Pons (tissue), 1 donor: Measurements from ENCODE around the gene FCER1G.
"Not testable (repeated sequence)": the region's sequence is repeated elsewhere in the genome, so short reads cannot be mapped to it uniquely, and the experiment has no call there.

ENCODE experiments used
- DNase-seq: peaks from one replicate; pipeline ENCODE4 v3.0.0-alpha.2; 2016; ENCODE audit warnings: low spot score

Gene FCER1G

DNA sequence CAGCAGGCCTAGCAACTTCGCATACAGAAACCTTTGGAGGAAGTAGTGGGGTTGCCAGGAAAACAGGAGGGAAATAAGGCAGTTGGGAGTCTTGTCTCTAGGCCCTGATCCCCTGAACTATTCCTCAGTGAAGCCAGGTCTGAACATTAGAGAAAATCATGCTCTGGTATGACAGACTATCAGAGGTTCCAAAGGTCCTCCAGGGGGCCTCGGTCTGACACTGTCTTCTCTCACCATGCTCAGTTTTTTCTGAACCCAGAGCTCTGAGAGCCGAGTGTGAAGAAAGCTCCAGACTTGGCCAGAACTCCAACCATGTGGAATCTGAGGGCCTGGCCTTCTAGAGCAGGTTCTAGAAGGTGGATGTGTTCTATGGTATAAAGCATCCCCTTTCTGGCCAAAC lies 14.8 kb downstream of the FCER1G start:
- no peak for DNase-seq

DNA sequence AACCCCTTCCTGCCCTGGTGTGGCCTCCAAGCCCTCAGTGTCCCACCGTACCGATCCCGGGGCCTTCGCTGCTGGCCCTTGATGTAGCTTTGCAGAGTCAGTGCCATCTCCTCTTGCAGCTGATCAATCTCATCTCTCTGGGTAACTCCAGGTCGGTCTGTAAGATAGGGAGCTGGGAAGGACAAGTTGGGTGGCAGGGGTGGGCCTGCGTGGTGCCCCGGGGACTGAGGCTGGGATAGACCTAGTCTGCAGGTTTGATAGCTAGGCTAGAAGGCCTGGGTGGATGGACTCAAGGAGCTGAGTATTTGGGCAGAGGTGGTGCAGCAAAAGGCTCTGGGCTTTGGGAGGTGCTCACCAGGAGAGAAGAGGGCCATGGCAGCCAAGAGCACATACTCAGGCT lies 15.7 kb downstream of the FCER1G start:
- DNase-seq = no peak

DNA sequence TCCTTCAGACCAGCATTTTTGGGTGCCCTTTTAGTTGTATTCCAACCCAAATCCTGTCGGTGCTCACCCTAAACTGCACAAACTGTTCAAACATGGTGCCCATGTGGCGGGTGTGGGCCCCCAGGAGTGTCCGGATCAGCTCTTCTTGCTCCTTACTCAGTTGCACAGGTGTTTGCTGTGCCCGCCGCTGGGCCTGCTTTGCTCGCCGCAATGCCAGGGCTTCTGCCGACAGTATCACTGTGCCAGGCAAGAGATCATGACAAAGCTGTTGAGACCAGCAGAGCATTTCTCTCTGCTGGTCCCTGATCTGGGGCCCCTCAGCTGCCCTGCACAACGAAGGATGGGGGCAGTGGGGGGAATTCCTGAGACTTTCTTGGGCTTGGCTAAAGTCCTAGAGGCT lies 18.0 kb downstream of the FCER1G start:
- DNase-seq = no peak

DNA sequence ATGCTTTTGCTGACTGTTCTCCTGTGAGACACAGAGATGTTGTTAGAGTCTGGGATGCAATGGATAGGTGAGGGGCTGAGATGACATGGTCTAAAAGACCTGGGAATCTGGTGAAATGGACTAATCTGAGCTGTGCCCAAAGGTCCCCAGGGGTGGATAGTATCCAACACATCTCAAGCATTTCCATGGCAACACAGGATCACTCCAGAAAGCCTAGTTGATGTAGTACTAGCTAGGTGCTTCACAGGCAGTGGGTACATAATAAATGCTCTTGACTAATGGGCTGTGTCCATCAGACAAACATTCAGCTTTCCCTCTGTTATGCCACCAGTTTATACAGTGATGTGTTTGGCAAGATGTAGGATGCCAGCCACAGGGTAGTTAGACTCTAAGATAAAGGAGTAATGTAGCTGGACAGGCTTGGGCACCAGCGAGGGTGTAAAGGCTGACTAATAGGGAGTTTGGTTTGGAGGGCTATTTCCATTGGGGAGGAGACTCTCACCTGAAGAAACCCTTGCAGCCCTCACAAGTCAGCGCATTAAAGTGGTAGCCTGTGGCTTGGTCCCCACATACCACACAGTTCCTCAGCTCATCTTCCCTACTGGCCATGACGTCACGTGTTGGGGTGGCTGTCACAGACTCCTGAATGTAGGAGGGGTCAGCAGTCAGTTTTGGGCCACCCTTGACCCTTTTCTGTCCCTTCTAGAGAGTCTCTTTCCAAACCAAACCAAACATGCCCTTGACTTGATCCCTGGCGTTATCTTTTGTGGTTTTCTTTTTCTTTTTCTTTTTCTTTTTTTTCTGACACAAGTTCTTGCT lies 21.1 kb downstream of the FCER1G start:
- no peak for DNase-seq

DNA sequence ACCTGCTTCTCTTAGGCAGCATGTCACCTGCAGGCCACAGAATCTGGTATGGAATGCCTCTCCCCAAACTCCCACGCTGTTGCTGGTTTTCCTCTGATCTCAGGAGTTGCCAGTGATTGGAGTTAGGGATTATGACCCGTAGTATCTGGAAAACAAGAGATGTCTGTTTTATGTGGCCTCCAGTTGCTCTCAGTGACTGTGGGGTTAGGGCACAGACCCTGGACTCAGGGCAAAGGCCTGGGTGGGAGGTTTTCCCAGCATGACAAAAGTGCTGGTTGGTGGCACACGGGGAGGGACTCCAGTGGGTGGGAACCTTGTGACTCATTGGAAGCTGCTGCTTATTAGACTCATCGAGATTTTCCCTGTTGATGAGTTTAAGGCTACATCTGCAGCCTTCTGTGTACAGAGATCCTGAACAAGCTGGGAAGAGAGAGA lies 23.0 kb downstream of the FCER1G start, which contains the start of gene NR1I3:
Gene NR1I3 (minus strand): TSS at position 165 of the 435 bp plus-strand sequence. CDS start 1,638 bp downstream, outside the sequence.
- no peak for DNase-seq

DNA sequence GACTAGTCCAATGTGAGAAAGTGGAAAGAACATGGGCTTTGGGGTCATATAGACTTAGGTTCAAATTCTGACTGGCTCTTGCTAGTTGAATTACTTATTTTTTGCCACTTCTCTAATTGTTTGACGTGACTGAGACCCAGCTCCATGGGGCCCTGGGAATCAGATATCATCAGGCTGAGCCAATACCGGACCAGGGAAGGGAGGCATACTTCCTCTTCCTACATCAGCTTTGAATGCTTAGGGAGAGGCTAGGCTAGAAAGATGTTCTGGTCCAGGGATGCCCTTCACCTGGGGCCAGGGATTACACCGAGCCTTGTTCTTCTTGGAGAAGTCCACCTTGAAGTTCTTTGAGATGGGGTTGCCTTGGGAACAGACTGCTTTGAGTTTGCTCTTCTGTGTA lies 26.6 kb downstream of the FCER1G start:
- no peak for DNase-seq

DNA sequence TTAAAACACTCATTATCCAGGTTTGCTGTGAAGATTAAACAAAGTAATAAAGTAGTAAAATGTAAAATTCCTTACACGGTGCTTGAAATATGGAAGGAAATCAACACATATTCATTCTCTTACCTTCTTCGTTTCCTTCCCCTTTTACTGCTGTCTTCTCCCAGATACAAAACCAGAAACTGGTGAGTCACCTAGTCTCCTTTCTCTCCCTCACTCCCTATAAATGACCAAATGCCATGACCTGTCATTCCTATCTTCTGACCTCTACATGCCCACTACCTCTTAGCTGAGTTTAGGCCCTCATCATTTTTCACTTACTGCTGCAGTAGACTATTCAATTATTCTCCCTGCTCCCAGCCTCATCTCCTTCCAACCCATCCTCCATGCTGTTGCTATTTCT lies 27.2 kb downstream of the FCER1G start:
- no peak for DNase-seq

DNA sequence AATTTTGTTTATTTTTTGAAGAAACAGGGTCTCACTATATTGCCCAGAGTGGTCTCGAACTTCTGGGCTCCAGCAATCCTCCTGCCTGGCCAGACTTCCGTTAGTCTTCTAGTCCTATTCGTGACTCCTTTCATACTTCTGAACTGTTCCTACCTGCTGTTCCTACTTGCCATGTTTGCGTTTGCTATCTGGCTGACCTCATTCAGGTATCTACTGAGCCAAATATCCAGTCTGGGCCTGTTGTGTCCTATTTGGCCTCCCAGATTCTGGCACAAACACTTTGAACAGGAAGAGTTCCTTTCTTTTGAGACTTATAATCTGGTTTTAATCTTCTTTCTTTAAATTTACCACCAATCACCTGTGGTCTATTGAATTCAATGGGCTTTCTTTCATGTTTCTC lies 29.8 kb downstream of the FCER1G start:
- DNase-seq = no peak

DNA sequence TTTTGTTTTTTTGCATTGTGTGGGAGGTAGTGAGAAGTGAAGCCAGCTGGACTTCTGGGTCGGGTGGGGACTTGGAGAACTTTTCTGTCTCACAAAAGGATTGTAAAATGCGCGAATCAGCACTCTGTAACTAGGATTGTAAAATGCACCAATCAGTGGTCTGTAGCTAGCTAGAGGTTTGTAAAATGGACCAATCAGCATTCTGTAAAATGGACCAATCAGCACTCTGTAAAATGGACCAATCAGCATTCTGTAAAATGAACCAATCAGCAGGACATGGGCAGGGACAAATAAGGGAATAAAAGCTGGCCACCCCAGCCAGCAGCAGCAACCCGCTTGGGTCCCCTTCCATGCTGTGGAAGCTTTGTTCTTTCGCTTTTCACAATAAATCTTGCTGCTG lies 35.0 kb downstream of the FCER1G start:
- DNase-seq = not testable (repeated sequence)

DNA sequence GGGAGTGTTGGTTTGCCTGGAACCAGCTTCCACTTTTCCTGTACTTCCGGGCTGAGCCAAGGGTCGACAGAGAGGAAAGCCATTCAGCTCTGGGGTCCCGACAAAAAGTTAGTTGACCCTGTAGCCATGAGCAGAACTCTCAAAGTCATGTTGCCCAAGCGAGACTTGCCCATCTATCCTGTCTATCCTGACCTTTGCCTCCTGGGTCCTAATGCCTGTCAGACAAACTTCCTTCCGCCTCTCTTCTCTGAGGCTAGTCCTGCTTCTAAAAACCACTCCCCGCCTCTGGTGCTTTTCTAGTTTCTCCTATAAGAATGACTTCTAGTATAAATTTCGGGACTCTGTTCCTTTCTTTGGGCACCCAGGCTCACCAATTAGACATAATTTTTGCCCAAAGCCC lies 35.7 kb downstream of the FCER1G start:
- no peak for DNase-seq

DNA sequence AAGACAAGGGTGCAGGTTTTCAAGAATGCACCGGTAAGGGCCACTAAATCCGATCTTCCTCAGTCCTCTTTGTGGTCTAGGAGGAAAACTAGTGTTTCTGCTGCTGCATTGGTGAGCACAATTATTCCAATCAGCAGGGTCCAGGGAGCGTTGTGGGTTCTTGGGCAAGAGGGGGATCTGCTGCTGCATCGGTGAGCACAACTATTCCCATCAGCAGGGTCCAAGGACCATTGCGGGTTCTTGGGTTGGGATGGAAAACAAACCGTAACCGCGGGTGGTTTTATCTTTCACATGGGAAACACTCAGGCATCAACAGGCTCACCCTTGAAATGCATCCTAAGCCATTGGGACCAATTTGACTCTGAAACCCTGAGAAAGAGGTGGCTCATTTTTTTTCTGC lies 36.5 kb downstream of the FCER1G start:
- no peak for DNase-seq

DNA sequence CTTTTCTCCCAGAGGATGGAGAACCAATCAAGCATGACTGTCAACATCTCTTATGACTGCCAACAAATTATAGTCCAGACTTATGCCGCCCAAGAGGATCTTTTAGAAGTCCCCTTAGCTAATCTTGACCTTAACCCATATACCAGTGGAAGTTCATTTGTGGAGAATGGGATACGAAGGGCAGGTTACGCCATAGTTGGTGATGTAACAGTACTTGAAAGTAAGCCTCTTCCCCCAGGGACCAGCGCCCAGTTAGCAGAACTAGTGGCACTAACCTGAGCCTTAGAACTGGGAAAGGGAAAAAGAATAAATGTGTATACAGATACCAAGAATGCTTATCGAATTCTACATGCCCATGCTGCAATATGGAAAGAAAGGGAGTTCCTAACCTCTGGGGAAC lies 40.2 kb downstream of the FCER1G start:
- not testable (repeated sequence) for DNase-seq

DNA sequence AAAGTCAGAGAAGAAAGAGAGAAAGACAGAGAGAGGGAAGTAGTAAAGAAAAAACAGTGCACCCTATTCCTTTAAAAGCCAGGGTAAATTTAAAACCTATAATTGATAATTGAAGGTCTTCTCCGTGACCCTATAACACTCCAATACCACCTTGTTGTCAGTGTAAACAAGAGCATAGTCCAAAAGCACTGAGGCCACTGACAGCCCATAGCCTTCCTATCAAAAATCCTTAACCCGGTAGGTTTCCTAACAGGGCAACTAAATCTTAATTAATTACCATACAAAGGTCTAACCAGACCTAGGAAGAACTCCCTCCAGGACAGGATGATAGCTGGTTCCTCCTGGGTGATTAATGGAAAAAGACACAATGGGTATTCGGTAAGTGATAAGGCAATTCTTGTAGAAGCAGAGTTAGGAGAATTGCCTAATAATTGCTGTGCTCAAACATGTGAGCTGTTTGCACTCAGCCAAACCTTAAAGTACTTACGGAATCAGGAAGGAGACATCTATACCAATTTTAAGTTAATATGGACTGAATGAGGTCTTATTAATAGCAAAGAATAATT lies 40.9 kb downstream of the FCER1G start:
- not testable (repeated sequence) for DNase-seq

DNA sequence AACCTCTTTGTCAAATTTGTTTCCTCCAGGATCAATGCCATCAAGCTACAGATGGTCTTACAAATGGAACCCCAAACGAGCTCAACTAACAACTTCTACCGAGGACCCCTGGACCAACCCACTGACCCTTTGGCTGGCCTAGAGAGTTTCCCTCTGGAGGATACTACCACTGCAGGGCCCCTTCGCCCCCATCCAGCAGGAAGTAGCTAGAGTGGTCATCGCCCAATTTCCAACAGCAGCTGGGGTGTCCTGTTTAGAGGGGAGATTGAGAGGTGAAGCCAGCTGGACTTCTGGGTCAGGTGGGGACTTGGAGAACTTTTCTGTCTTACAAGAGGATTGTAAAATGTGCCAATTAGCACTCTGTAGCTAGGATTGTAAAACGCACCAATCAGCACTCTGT lies 42.0 kb downstream of the FCER1G start:
- not testable (repeated sequence) for DNase-seq

DNA sequence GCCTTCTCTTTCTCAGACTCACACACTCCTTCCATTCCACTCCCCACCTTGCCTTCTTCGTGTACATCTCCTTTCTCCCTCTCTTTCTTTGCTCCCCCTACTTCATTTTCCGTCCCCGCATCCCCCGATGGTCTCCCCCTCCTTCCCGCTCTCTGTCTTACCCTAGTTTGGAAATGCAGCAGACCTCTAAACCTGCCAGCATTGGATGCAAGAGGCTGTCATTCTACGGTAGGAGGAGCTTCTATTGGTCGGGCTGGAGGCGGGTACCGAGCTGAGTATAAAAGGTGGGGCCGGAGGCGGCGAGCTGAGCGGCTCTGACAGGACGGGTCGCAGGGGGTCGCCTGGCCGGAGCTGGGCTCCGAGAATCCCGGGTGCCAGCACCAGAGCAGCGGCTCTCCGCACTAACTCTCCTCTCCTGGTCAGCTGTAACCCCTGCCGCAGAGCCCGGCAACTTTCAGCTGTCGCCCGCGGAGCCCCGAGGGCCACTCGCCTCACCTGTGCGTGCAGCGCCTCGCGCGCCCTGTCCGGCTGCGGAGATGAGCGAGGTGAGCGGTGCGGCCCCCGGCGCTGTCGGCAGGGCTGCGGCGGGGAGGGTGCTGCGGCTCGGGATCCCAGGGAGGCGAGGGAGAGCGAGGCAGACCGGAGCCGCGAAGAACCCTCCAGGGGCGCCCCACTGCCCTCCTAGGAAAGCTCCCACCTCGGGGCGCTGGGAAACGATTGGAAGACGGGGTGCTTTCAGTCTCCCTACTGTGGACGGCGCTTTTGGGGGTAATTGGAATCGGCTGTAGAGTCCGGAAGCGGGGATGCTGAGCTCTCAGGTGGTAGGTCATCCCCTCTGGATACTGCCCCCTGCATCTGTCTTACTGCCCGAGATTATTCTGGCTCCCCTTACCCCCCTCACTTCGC lies 43.6 kb downstream of the FCER1G start, which contains the start of gene PCP4L1:
Gene PCP4L1 (plus strand): TSS at position 307 of the 906 bp plus-strand sequence. CDS start 230 bp downstream, at position 537.
- DNase-seq = peak; percentile 65

DNA sequence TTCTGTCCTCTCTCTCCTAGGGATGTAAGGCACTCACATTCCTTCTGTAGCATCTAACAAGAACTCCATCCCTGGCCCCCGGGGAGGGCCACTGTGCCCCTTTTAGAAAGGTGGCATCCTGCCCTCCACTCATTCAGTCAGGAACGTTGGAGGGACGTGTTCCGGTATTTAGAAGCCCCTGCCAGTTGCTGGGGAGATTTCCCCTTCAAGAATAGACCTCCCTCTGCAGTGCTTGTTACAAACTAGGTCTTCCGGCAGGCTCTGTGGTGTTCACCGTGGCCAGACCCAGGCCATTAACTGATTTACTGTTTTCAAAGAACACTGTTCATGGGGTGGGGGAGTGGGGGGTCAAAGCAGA lies 44.2 kb downstream of the FCER1G start:
- DNase-seq = no peak

DNA sequence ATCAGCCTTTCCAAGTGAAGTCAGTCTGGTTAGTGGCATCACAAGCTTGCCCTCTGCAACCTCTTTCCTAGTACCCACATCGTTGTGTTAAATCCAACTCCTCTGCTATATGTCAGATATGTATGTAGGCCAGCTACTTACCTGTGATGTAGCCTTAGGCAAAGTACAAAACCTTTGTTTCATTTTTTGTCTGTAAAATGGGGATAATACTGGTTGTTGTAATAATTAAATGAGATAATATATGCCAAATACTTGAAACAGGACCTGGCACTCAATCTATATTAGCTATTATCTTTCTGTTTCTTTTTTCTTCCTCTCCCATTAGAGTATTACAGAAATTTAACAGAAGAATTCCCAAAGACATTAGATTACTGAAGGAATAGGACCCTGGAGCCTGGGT lies 44.7 kb downstream of the FCER1G start:
- no peak for DNase-seq

DNA sequence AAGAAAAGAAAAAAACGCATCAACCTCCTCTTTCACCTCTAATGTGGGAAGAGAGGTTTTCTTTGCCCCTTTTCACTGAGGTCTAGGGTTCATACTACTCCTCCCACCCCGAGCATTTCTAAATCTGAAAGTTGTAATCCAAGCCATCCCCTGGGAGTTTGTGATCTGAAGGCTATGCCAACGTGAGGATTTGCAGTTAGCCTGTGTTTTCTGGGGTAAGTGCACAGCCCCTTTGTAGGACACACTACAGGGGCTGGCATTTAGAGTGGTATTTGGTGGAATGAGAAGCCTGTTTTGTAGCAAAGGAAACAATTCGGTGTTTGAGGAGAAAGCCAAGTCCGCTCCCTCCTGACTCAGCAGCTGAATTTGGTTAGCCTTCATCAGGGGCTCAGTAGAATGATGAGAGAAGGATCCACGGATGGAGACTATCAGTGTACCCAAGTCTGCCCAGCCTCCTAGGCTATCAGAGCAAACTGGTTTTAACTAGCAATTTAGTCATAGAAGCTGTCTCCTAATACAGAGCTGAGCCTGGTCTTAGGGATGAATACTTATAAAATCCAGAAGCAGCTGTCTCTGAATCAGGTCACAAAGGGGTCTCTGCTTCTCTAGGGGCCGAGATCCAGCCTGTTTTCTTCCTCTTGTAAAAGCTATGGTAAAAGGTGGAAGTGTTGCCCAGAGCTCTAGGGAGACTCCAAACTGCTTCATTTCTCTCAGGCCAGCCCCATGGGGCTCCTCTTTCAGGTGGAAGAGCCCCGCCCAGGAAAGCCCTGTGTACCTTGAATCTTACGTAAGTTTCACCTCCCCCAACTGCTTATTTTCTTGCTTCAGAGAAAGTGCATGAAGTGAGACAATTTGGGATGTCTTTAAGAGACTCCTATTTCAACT lies 45.5 kb downstream of the FCER1G start:
- DNase-seq = no peak

DNA sequence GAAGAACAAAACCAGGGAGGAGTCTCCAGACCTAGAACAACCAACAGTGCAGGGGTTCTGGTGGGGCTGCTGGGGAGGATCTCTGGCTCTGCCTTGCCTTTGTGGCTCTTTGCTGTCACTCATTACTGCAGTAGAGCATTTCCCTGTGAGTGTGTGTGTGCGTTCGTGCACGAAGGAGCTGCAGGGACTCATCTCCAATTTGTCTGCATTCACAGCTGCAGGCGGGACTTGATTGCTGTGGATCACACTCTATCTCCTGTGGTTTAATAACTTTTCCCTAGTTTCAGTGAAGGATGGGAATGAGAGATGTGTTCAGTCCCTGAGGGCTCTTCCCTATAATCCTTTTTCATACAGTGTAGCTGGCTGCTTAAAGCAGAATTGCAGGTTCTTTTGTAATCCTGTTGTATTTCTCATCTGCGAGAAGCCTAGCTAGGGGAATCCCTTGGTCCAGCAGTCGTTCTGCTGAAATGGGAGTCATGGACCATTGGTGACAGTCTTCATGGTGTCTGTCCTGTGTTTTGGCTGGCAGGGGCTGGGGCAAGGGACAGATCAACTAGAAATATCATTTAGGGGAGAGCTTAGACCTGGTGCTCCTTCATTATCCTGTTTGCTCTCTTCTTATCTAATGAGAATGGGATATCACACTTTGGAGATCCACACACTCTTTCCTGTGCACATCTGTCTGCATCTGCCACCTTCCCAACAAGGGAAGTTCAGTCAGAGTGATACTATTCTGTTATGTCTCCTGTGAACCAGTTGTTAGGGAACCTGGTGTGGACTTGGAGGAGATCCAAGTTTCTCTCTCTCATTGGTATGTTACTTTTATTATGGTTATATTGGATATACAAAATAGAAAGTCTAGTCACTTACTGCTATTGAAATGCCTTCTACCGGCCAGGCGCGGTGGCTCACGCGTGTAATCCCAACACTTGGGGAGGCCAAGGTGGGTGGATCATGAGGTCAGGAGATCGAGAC lies 46.5 kb downstream of the FCER1G start:
- no peak for DNase-seq

DNA sequence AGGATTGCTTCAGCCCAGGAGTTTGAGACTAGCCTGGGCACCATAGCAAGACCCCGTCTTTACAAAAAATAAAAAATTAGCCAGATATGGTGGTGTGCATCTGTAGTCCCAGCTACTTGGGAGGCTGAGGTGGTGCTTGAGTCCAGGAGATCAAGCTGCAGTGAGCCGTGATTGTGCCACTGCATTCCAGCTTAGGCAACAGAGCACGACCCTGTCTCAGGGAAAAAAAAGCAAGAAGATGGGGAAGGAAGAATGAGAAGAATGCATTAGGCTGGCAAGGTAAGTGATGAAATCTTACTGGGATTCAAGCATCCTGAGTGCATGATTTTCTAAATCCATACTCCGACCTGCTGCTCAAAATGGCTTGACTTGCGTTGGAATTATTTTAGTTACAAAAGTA lies 50.2 kb downstream of the FCER1G start:
- no peak for DNase-seq
